Measurements from ENCODE around the gene MFSD6.
A peak's percentile ranks its signal among the peaks of the same experiment; 100 is the strongest.
"Not testable (repeated sequence)": the region's sequence is repeated elsewhere in the genome, so short reads cannot be mapped to it uniquely, and the experiment has no call there.

Gene MFSD6

GRCh38 chr2:190407662-190408537 is at the start of gene MFSD6:
Gene MFSD6, plus strand, starts transcription at chr2:190408355. Its CDS starts 27,675 bp downstream, at chr2:190436030.
- peak; percentile 36 for DNase-seq

- not testable (repeated sequence) for DNase-seq
Observed at GRCh38 chr2:190358655-190359448, 49.3 kb upstream of the MFSD6 start.

DNA sequence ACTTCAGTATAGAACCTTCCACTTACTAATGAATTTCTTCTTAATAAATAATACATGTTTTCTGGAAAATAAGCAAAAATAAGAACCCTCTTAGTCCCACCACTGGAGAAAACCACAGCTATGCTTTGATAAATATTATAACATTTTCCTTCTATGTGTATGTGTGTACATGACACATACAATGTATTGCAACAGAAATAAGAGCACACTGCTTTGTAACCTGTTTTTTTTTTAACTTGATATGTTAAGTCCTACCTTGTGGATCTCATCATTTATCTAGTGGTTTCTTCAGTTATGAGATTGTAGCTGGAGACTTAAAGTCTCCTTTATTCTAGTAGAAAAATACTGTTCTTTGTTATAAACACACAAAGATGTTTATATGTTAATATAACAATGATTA is 47.6 kb upstream of the MFSD6 start:
- no peak for DNase-seq

DNA sequence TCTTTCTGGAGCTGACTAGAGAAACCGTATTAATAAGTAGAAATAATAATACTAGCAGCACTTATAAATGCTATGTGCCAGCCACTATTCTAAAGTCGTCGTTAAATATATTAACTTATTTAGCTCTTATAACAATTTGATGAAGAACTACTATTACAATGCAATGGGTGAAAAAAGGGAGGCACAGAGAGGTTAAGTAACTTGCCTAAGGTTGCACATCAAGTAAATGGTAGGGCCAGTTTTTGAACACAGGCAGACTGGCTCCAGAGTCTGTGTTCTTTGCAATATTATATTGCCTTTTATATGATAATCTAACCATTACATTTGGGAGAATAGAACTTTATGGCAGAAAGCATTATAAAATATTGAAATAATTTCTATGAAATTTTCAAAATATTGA is 47.2 kb upstream of the MFSD6 start:
- no peak for DNase-seq

DNA sequence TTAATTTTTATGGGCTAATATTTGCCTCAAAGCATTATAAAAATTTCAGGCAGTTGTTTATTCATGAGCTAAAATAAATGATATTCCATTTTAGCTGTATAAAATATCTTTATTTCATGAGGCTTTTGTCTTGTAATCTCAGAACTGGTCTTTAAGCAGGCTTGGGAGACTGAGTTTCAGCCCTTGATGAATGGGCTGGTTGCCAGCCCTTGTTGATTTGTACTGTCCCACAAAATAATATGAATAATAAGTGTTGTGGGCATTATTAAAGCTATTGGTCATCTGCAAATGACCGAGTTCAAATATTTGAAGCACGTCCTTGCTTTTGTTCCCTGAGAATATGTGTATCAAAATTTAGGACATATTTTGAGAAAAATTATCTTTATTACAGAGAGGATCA is 46.6 kb upstream of the MFSD6 start:
- DNase-seq, result no peak

- no peak for DNase-seq
Observed at GRCh38 chr2:190362894-190363293, 45.3 kb upstream of the MFSD6 start.

- no peak for DNase-seq
Observed at GRCh38 chr2:190365499-190366204, 42.5 kb upstream of the MFSD6 start.

DNA sequence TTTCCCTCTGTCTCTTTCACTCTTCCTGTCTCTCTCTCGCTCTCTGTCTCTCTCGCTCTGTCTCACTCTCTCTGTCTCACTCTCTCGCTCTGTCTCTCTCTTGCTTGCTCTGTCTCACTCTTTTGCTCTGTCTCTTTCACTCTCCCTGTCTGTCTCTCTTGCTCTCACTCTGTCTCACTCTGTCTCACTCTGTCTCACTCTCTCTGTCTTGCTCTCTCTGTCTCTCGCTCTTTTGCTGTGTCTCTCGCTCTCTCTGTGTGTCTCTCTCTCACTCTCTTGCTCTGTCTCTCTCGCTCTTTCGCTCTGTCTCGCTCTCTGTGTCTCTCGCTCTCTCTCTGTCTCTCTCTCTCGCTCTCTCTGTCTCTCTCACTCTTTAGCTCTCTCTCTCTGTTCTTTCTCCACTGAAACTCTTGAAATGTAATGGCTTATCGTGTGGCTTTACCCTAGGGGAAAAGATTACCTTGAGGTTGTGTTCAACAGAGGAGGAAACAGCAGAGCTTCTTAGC is 41.9 kb upstream of the MFSD6 start:
- no peak for DNase-seq

GRCh38 chr2:190367091-190367490 is 41.1 kb upstream of the MFSD6 start:
- DNase-seq, result no peak

- DNase-seq, result no peak
Observed at GRCh38 chr2:190369635-190370034, 38.5 kb upstream of the MFSD6 start.

GRCh38 chr2:190376083-190376482 is 32.1 kb upstream of the MFSD6 start:
- no peak for DNase-seq

GRCh38 chr2:190376591-190377245 is 31.4 kb upstream of the MFSD6 start:
- DNase-seq, result no peak

DNA sequence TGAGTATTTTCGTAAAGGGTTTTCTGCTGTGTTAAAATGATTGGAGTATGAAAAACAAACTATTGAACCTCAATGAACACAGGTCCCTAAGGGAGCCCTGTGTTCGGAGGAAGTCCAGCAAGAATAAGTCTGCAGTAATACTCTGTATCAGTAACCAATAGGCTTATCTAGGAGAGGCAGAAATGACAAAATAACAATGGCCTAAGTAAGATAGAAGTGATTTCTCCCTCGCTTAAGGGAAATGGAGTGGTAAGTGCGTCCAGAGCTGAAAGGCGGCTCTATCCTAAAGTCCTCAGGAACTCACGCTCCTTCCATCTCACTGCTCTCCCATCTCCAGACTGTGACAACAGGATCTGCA is 29.3 kb upstream of the MFSD6 start:
- DNase-seq, result no peak

DNA sequence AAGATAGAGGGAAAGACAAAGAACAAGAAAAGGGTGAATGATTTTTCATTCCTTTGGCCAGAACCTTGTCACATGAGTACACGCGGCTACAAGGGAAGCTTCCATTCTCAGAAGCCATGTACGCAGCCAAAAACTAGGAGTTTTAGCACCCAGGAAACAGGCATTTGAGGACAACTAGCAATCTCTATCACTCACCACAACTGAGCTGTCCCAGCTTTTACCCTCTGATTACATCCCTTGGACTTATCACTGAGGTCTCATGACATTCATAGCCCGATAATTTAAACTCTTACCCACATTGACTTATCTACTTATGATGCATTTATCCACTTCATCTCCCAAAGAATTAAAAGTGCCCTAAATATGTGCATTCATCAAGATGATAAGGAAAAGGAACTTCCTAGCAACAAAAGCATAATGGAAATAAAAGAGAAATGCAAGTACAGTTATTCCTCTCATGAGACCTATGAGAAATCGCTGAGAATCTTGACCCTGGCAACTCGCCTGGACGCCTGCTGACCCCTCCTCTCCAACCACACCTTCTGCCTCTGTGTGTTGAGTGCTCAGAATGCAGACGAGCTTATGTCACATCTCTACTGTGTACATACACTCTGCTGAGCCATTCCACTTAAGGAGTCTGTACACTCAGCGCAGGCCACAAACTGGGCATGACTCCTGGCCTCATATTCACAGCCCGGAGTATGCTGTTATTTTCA is 28.7 kb upstream of the MFSD6 start:
- DNase-seq, result no peak

- DNase-seq, result no peak
Observed at GRCh38 chr2:190380962-190381412, 27.2 kb upstream of the MFSD6 start.

DNA sequence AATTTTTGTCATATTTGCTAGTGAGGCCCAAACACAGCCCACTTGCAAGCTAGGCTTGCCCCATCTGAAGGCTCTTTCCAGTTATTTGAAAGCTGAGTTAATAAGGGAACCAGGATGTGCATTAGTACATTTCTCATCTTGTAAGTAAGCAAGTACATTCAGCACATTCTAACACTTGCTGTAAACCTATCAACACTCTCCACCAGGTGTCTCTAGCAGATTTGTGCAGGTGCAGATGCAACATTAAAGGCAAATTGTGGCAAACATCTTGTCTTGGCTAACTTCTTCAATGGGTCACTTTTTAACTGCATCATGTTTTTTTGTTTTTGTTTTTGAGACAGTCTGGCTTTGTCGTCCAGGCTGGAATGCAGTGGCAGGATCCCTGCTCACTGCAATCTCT is 25.3 kb upstream of the MFSD6 start:
- DNase-seq, result peak; percentile 7

- DNase-seq, result no peak
Observed at GRCh38 chr2:190387422-190387821, 20.7 kb upstream of the MFSD6 start.

GRCh38 chr2:190396271-190396670 is 11.9 kb upstream of the MFSD6 start:
- no peak for DNase-seq

DNA sequence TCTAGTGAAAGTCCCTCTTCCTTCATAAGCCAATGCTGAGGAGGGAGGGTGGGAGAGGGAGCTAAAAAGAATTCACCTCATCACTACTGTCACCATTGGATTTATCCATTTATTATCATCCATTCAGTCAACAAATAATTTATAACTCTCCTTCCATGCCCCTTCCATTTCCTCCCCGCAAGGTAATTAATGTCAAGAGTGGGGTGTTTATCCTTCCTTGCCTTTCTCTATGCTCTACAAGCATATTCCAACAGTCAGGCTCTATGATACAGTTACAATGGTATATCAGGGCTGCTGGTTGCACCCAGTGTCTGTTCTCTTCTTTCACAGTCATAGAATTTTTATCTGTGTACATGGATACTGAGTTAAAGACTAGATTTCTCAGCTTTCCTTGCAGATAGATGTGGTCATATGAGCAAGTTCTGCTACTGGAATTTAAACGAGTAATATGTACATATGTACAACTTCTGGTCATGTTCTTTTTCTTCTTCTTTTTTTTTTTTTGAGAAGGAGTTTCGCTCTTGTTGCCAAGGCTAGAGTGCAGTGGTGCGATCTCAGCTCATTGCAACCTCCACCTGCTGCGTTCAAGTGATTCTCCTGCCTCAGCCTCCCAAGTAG is 5.1 kb upstream of the MFSD6 start:
- no peak for DNase-seq

DNA sequence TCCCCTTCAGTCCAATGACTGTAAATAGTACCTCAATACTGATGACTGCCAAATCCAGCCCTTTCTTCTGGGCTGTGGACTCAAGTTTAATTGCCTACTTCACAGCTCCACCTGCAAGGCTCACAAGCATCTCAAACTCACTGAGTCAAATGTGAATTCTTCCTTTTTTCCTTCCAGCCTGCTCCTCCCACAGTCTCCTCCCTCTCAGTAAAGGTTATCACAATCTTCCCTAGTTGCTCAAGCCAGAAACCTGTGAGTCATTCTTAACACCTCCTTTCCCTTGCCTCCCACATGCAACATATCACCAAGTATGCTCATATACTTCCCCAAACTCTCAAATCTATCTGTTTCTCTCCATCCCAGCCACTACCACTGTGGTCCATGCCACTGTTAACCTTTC is 3.7 kb upstream of the MFSD6 start:
- DNase-seq, result no peak

GRCh38 chr2:190405070-190405469 is 3.1 kb upstream of the MFSD6 start:
- no peak for DNase-seq

GRCh38 chr2:190405995-190406394 is 2.2 kb upstream of the MFSD6 start:
- DNase-seq, result no peak

Data from CD4-positive, alpha-beta T cell treated with Interferon gamma for 1 hour (primary cell).